ENCODE data around the gene PIGZ.

PIGZ gene

DNA sequence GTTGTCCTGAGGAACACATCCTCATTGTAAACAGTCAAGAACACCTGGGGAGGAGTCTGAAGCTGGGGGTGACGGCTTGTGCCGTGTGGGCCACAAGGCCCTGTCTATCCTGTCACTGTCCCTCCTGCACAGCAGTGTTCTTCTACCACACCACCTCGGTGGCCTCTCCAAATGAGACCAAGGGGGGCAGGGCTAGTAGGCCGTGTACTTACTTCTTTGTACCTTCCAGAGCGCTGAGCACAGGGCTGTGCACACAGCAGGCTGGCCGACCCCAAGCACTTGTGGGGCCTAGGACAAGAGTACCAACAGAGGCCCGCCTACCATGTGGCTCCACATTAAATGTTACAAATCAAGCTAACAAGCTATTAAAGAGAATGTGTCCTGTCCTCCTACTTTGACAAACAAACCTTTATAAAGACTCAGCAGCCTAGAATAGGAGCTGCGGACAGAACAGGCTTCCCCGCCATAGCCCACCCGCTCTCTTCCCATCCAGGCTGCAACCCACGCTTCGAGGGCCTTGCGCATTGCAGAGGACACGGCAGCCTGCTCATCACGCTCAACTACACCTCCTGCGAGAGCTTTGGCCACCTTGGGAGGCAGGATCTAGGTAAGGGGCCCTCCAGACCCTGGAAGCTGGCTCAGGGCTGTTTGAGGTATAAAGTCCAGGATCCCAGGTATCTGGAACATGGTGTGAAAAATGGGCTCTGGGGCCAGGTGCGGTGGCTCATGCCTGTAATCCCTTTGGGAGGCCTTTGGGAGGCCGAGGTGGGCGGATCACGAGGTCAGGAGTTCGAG lies 30.5 kb upstream of the PIGZ start:
- TF ChIP-seq, protein P1, sequence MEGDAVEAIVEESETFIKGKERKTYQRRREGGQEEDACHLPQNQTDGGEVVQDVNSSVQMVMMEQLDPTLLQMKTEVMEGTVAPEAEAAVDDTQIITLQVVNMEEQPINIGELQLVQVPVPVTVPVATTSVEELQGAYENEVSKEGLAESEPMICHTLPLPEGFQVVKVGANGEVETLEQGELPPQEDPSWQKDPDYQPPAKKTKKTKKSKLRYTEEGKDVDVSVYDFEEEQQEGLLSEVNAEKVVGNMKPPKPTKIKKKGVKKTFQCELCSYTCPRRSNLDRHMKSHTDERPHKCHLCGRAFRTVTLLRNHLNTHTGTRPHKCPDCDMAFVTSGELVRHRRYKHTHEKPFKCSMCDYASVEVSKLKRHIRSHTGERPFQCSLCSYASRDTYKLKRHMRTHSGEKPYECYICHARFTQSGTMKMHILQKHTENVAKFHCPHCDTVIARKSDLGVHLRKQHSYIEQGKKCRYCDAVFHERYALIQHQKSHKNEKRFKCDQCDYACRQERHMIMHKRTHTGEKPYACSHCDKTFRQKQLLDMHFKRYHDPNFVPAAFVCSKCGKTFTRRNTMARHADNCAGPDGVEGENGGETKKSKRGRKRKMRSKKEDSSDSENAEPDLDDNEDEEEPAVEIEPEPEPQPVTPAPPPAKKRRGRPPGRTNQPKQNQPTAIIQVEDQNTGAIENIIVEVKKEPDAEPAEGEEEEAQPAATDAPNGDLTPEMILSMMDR (IDR thresholded peaks at IDR 0.05) = no peak

DNA sequence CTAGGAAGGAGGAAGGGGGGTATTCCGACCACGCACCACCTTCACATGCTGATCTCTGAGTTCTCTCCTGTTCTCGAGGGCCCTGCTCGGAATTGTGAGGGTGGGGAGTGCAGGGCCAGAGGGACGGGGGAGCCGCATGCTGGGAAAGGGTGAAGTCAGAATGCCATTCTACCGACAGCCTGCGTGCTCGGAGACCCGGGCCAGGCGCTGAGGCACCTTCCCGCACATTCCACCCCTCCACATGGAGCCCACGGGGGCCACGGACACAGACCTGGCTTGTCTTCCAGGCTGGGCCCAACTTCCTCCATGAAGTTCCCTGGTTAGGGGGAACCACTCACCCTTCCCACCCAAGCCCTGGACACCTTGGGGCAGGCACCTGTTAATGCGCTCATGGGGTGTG lies 28.7 kb upstream of the PIGZ start:
- TF ChIP-seq, protein P1 (IDR thresholded peaks at IDR 0.05) = no peak

DNA sequence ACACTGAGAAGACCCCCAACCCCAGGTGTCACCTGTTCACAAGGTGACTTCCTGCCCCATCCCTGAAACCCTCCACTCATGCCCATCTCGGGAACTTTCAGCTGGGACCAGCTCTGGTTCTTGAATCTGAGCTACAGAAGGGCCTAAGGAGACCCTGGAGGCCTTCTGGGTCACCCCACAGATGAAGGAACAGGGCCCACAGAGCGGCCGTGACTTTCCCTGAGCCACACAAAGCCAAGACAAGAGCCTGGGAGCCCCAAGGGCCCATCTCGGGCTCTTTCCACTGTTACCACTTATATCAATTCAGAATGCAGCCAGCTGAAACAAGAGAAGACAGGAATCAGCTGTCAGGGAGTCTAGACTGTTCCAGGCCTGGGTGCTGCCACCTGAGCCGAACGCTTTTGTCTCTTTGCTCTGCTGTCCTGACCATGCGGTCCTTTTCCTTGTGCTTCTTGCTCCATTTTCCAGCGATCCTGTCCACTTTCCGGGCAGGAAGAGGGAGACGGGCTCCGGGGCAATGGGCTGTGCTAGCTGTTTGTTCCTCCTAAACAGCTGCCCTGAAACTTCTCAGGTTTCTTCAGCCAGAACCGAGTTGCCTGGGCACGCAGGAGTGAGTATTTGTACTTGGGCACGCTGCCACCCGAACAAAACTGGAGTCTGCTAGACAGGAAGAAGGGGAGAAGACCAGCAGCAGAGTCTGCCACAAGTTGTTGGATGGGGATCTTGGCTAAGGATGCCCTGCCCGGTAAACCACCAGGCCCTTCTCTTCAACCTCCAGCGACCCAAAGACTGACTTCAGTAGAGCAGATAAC lies 28.0 kb upstream of the PIGZ start:
- TF ChIP-seq, protein P1 (IDR thresholded peaks at IDR 0.05) = no peak

DNA sequence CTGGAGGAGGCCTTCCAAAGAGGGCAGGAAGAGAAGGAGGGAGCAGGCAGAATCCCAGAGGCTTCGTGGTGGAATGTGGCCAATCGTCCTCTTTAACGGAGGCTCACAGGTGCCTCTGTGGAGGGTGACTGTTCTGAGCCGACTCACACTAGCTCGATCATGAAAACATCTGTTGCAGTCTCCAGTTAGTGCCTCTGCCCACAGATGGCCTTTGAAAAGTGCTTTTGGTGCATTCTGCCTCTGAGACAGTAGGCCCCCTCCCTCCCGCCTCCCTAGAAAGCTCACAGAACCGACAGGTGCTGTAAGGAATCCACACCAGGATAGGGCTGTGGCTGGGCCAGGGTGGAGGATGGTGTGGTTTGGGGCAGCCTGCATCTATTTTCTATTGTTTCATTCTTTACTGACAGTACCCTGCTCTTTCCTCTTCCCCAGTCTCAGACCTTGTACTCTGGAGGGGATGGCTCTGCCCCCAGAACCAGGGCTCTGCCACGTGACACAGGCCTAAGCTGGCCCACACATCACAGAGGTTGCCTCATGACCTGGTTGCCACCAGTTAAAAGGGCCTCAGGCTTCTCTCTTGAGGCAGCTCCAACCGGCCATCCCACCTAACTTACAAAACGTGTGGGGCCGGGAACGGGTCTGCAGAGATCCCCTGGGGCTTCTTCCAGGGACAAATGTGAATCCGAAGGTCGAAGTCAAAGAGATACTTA lies 27.2 kb upstream of the PIGZ start:
- TF ChIP-seq, protein P1 (IDR thresholded peaks at IDR 0.05) = no peak

DNA sequence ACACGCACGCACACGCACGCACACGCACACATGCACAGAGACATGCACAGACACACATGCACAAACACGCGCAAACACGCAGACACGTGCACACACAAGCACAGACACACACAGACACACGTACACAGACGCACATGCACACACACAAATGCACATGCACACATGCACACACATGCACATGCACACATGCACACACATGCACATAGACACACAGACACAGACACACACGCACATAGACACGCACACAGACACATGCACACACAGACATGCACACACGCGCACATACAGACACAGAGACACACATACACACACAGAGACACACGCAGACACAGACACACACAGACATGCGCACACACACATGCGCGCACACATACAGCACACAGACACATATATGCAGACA lies 26.4 kb upstream of the PIGZ start:
- TF ChIP-seq, protein P1 (IDR thresholded peaks at IDR 0.05) = no peak

DNA sequence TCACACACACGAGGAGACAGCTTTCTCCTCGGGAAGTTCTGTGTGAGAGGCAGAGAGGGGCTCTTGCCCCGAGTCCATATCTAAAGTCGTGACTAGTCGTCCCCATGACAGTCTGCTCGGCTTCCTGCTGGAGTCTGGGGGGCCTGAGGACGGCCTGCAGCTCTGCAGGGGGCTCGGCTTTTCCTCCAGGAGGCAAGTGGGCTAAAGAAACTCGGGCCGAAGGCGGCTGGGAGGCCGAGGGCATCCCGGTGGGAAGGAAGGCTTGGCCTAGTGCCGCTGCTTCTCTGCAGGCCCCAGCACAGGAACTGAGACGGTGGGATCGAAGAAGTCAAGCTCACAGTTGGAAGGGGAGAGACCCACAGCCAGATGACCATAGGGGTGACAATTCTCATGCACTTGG lies 25.4 kb upstream of the PIGZ start:
- TF ChIP-seq, protein P1 (IDR thresholded peaks at IDR 0.05) = no peak

DNA sequence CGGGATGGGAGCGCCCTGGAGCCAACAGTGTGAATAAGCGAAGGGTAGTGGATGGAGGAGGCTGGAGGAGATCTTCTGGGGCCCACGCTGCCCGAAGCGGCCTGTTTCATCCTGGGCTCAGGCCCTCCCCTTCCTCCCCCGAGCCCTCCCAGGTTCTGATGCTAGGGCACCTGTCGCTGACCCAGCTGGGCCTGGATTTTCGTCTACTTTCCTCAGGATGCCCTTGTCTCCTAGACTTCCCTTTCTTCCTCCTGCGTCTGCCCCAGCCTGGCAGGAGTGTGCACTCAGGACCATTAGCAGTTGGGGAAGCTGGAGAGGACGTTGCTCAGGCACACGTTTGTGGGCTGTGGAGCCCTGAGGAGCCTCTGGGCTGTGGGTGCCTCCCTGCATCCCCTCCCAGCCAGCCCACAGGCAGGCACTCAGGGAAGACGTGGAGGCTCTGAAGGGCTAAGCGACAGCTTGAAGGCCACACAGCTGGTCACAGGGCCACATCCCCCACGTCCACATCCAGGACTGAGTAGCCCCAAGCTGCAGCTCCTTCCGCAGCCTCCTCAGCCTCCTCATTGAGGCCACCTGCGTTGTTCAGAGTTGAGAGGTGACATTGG lies 23.9 kb upstream of the PIGZ start:
- TF ChIP-seq, protein P1 (IDR thresholded peaks at IDR 0.05) = no peak
